Left lung (tissue), 10 donors: ENCODE data around the gene HEY2. TPM values are rescaled to one million over a fixed set of nuclear protein-coding genes. Genes with fewer than 3 reads are reported as not detected.

ENCODE experiments used
- ATAC-seq: fragments of 200-7000 bp; cut with Tn5 transposase; one replicate; pipeline ENCODE4 v1.9.1; 2020; ENCODE audit warnings: moderate library complexity
- DNase-seq, 4 donors: peaks; one replicate each; pipeline ENCODE4 v3.0.0-alpha.2; 2013 to 2020
- H3K27ac ChIP-seq, 2 donors: fragments of 200-600 bp; sonication (generic) in 1 of 2; one replicate each; pipeline versions ENCODE4 v1.5.0 to v1.8.0; 2020 to 2021
- H3K27me3 ChIP-seq, 2 donors: fragments of 200-600 bp; sonication (generic) in 1 of 2; one replicate each; pipeline versions ENCODE4 v1.5.0 to v1.8.0; 2020 to 2021
- H3K36me3 ChIP-seq, 2 donors: fragments of 200-600 bp; sonication (generic) in 1 of 2; one replicate each; pipeline versions ENCODE4 v1.5.0 to v1.8.0; 2020 to 2021
- H3K4me1 ChIP-seq, 2 donors: fragments of 200-600 bp; one replicate each; pipeline ENCODE4 v1.8.0; 2021
- H3K4me3 ChIP-seq, 2 donors: fragments of 200-600 bp; sonication (generic) in 1 of 2; one replicate each; pipeline versions ENCODE4 v1.5.0 to v1.8.0; 2020 to 2021; ENCODE audit warnings: mild to moderate bottlenecking in 1 of 2
- H3K9me3 ChIP-seq, 2 donors: fragments of 200-600 bp; sonication (generic) in 1 of 2; one replicate each; pipeline versions ENCODE4 v1.5.0 to v1.8.0; 2020 to 2021
- CTCF ChIP-seq, 2 donors: fragments of 200-600 bp; sonication (generic) in 1 of 2; IDR thresholded peaks; one replicate each; pipeline versions ENCODE4 v1.5.0 to v1.8.0; 2021; ENCODE audit warnings: antibody characterized with exemption in 2 of 2
- intact Hi-C, 2 donors: fragments of 100-400 bp; cut with DNase I; formaldehyde crosslinking; loops; one replicate each; pipeline versions ENCODE4 v1.11.2 to v1.14.2; 2022
- polyA plus RNA-seq, 6 donors: library from polyadenylated mRNA; unstranded; fragments of 120-200 nt; gene quantifications; one replicate each; pipeline ENCODE4 v1.2.1, GENCODE V29; 2013; ENCODE audit not compliant: insufficient read length in 6 of 6
- total RNA-seq, 2 donors: library from RNA; stranded (reverse); fragmentation: NEBNext Ultra II Directional; extraction: Animal tissue kit (Norgen Biotek cat#: 25700); gene quantifications; one replicate each; pipeline ENCODE4 v1.2.1, GENCODE V29; 2021
- donor health status: DM: no; HTN: yes; CAD: no.
- donor health status: DM: no; HTN: no; CAD: no.

Gene HEY2
- total and polyA plus RNA-seq, 8 donors, result 1.1 to 3.6 (median 1.5) TPM

GRCh38 chr6:125780540-125781313 is 31.3 kb downstream of the HEY2 start:
- no peak for TF ChIP-seq CTCF (IDR thresholded peaks at IDR 0.05)
- H3K27me3 ChIP-seq, result no peaks in the 10 kb centered on the region
- DNase-seq (peak; percentile 54 to 82 (median 68)), ATAC-seq (peak; percentile 89)
- peak overlapping the region; percentile 46 to 65 for H3K4me3 ChIP-seq
- no peaks in the 10 kb centered on the region for H3K9me3 ChIP-seq
- intact Hi-C loops, result loop anchor here in 1 of 2 donors (5.0 kb wide), 1 partner anchor 192 kb away; no protein-coding TSS in a partner anchor
- peak overlapping the region; percentile 96 to 99 for H3K27ac ChIP-seq
- peaks cover 7 to 14% of the 10 kb centered on the region in 2 donors for H3K4me1 ChIP-seq
- no peaks in the 10 kb centered on the region for H3K36me3 ChIP-seq

DNA sequence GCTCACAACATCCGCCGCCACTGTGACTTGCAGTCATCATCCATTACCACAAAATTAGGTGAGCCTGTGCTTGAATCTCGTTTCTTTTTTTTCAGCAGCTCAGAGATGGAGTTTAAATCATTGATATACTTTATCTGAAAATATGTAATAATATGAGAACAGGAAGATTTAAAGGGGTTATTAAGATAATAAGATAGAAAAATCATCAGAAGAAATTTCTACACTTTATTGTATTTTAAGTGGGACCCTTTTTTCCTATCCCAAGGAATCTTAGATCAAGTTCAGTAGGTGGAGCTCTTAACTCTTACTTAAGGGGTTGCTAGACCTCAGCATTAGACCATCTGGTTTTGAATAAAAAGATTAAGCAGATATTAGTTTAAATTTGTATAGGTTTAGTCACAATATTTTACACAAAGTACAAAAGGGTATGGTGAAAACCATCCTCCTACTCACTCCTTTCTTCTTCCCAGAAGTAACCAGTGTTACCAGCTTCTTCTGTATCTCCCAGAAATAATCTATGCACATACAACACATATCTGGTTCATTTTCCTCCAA is 32.0 kb downstream of the HEY2 start:
- peaks cover 7 to 14% of the 10 kb centered on the region in 2 donors for H3K4me1 ChIP-seq
- H3K4me3 ChIP-seq, result peak overlapping the region; percentile 46 to 65
- H3K27ac ChIP-seq, result peak overlapping the region; percentile 96 to 99
- ATAC-seq (peak; percentile 46), DNase-seq (peak in 2 of 4 donors; percentile 15 to 21)
- H3K9me3 ChIP-seq, result no peaks in the 10 kb centered on the region
- TF ChIP-seq CTCF (IDR thresholded peaks at IDR 0.05), result no peak
- H3K27me3 ChIP-seq, result no peaks in the 10 kb centered on the region
- H3K36me3 ChIP-seq, result no peaks in the 10 kb centered on the region
- intact Hi-C loops, result loop anchor here in 1 of 2 donors (5.0 kb wide), 1 partner anchor 191 kb away; no protein-coding TSS in a partner anchor

DNA sequence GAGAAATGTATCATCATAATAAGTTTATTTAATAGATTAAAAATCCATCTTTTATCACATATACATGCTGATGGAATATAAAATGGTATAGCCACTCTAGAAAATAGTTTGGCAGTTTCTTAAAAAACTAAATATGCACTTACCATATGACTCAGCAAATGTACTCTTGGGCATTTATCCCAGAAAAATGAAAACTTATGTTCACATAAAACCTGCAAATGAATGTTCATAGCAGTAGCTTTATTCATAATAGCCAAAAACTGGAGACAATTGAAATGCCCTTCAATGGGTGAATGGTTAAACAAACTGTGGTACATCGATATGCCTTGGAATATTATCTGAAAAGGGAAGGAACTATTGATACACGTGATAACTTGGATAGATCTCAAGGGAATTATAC is 34.9 kb downstream of the HEY2 start:
- DNase-seq, result no peak
- no peak for TF ChIP-seq CTCF (IDR thresholded peaks at IDR 0.05)
- ATAC-seq, result no peak
- H3K9me3 ChIP-seq, result no peaks in the 10 kb centered on the region
- H3K27me3 ChIP-seq, result no peaks in the 10 kb centered on the region
- H3K4me3 ChIP-seq, result no peak overlapping the region
- H3K36me3 ChIP-seq, result no peaks in the 10 kb centered on the region
- H3K27ac ChIP-seq, result no peak overlapping the region
- peaks cover 9 to 22% of the 10 kb centered on the region in 2 donors for H3K4me1 ChIP-seq
- intact Hi-C loops, result loop anchor here in 1 of 2 donors (5.0 kb wide), 1 partner anchor 188 kb away; no protein-coding TSS in a partner anchor

DNA sequence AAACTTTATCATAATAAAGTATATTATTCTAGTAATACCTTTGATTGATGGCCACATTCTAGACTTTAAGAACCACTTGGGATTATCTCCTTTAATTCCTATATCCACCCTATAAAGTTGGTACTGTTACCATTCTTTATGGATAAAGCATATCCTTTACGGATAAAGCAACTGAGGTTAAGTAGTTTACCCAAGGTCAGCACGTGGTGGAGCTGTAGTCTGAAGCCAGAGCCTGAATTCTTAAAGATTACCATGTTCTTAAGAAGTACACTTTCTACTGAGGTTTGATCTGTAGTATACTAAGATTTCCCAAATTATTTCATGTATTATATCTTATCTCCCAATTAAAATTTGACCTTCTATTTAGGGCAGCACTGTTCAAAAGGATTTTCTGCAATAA is 38.4 kb downstream of the HEY2 start:
- Histone ChIP-seq H3K27ac (no peak overlapping the region), H3K4me3 (no peak overlapping the region), H3K9me3 (no peaks in the 10 kb centered on the region), H3K4me1 (peaks cover 10 to 36% of the 10 kb centered on the region in 2 donors), H3K27me3 (no peaks in the 10 kb centered on the region), H3K36me3 (no peaks in the 10 kb centered on the region)
- TF ChIP-seq CTCF (IDR thresholded peaks at IDR 0.05), result peak in 1 of 2 donors; percentile 17
- DNase-seq (no peak), ATAC-seq (no peak)
- intact Hi-C loops, result no loop called here

GRCh38 chr6:125789167-125789566 is 39.7 kb downstream of the HEY2 start:
- no peaks in the 10 kb centered on the region for H3K9me3 ChIP-seq
- intact Hi-C loops, result no loop called here
- H3K4me1 ChIP-seq, result peaks cover 13 to 47% of the 10 kb centered on the region in 2 donors
- no peaks in the 10 kb centered on the region for H3K27me3 ChIP-seq
- H3K4me3 ChIP-seq, result no peak overlapping the region
- no peak for ATAC-seq
- TF ChIP-seq CTCF (IDR thresholded peaks at IDR 0.05), result no peak
- H3K27ac ChIP-seq, result peak overlapping the region; percentile 93 to 98
- DNase-seq, result no peak
- H3K36me3 ChIP-seq, result no peaks in the 10 kb centered on the region
